SU-DHL-6 (cell line): ENCODE results near the gene CHRM2.

Experiments
- CTCF ChIP-seq: fragments of 200-600 bp; sonication (generic); IDR thresholded peaks from one replicate; pipeline ENCODE4 v1.5.1; 2017; ENCODE audit warnings: antibody characterized with exemption, mild to moderate bottlenecking, low read length, moderate library complexity; ENCODE audit not compliant: insufficient read depth, poor library complexity, severe bottlenecking
- EZH2phosphoT487 ChIP-seq: fragments of 200-600 bp; sonication (generic), shearing (Covaris generic); conservative IDR thresholded peaks from 2 replicates; pipeline ENCODE4 v1.6.1; 2018; ENCODE audit warnings: mild to moderate bottlenecking, antibody characterized with exemption, low read length, moderate library complexity, mixed read lengths

GRCh38 chr7:136940917-136941316, 72.5 kb downstream of the CHRM2 start:
- TF ChIP-seq CTCF (no peak), EZH2phosphoT487 (no peak)
